CD14-positive monocyte (primary cell): ENCODE results near the gene RFTN2. TPM values are rescaled to one million over a fixed set of nuclear protein-coding genes. Genes with fewer than 3 reads are reported as not detected.

ENCODE experiments used
- DNase-seq, 3 donors: peaks; one replicate each; pipeline ENCODE4 v3.0.0-alpha.2; 2011 to 2022
- H2AFZ ChIP-seq: 2 replicates; pipeline ENCODE4 v1.6.0; 2012; ENCODE audit warnings: mild to moderate bottlenecking, low read depth, low read length, inconsistent platforms; ENCODE audit not compliant: insufficient read depth, poor library complexity, severe bottlenecking
- H3K27ac ChIP-seq, 2 donors: 1 replicate in 1 of 2; 2 replicates in 1 of 2; pipeline ENCODE4 v1.5.1; 2012 to 2013; ENCODE audit warnings: low read length in 2 of 2, control low read depth in 1 of 2, inconsistent platforms in 1 of 2, low read depth in 1 of 2, mild to moderate bottlenecking in 1 of 2
- H3K27me3 ChIP-seq, 2 donors: one replicate each; pipeline versions ENCODE4 v1.6.0 to v1.6.1; 2011 to 2013; ENCODE audit warnings: low read length in 2 of 2; ENCODE audit not compliant: control insufficient read depth in 2 of 2, insufficient read depth in 2 of 2
- H3K36me3 ChIP-seq, 2 donors: replicated peaks in 1 of 2; 1 replicate in 1 of 2; 2 replicates in 1 of 2; pipeline versions ENCODE4 v1.5.1 to v1.6.1; 2012 to 2013; ENCODE audit warnings: low read length in 2 of 2, control low read depth in 1 of 2, inconsistent platforms in 1 of 2, mild to moderate bottlenecking in 1 of 2; ENCODE audit not compliant: insufficient read depth in 2 of 2, control insufficient read depth in 1 of 2
- H3K4me1 ChIP-seq, 2 donors: 1 replicate in 1 of 2; 2 replicates in 1 of 2; pipeline versions ENCODE4 v1.5.1 to v1.6.1; 2012 to 2013; ENCODE audit warnings: low read length in 2 of 2, control low read depth in 1 of 2, inconsistent platforms in 1 of 2, mild to moderate bottlenecking in 1 of 2, moderate library complexity in 1 of 2; ENCODE audit not compliant: insufficient read depth in 2 of 2, control insufficient read depth in 1 of 2
- H3K4me2 ChIP-seq: replicated peaks from 2 replicates; pipeline ENCODE3; 2012; ENCODE audit warnings: low read length, moderate library complexity, mild to moderate bottlenecking; ENCODE audit not compliant: poor library complexity, severe bottlenecking; ENCODE audit errors: extremely low read depth
- H3K4me3 ChIP-seq, 3 experiments: fragments of 200-600 bp in 1 of 3; sonication (generic) in 1 of 3; replicated peaks in 1 of 3; 1 replicate in 2 of 3; 2 replicates in 1 of 3; pipeline ENCODE4 v1.5.1; 2011 to 2013; ENCODE audit warnings: low read length in 3 of 3, mild to moderate bottlenecking in 3 of 3, control low read depth in 2 of 3, low read depth in 2 of 3, inconsistent platforms in 1 of 3, moderate library complexity in 1 of 3
- H3K79me2 ChIP-seq: 2 replicates; pipeline ENCODE4 v1.6.0; 2012; ENCODE audit warnings: mild to moderate bottlenecking, control low read depth, inconsistent platforms, low read length, moderate library complexity; ENCODE audit not compliant: insufficient read depth
- H3K9ac ChIP-seq: 2 replicates; pipeline ENCODE4 v1.6.0; 2017; ENCODE audit warnings: low read length, mild to moderate bottlenecking; ENCODE audit not compliant: insufficient read depth, poor library complexity, severe bottlenecking
- H3K9me3 ChIP-seq, 2 donors: replicated peaks in 1 of 2; 1 replicate in 1 of 2; 2 replicates in 1 of 2; pipeline versions ENCODE4 v1.5.1 to v1.6.1; 2012 to 2013; ENCODE audit warnings: low read length in 2 of 2, control low read depth in 1 of 2; ENCODE audit not compliant: control insufficient read depth in 1 of 2, insufficient read depth in 1 of 2
- H4K20me1 ChIP-seq: 2 replicates; pipeline ENCODE4 v1.6.0; 2012; ENCODE audit warnings: mild to moderate bottlenecking, low read length, control low read depth, moderate library complexity; ENCODE audit not compliant: insufficient read depth
- H3K27ac Mint-ChIP-seq, 7 donors: one replicate each; pipeline ENCODE4 v1.8.0; 2020; ENCODE audit warnings: mild to moderate bottlenecking in 7 of 7, mixed read lengths in 7 of 7, moderate library complexity in 6 of 7, inconsistent platforms in 2 of 7
- H3K27me3 Mint-ChIP-seq, 3 donors: one replicate each; pipeline ENCODE4 v1.8.0; 2021 to 2022; ENCODE audit warnings: low read depth in 3 of 3, mild to moderate bottlenecking in 3 of 3, mixed read lengths in 3 of 3, moderate library complexity in 3 of 3, inconsistent platforms in 1 of 3
- H3K36me3 Mint-ChIP-seq, 2 donors: one replicate each; pipeline ENCODE4 v1.8.0; 2020; ENCODE audit warnings: mixed read lengths in 2 of 2, inconsistent platforms in 1 of 2, mild to moderate bottlenecking in 1 of 2
- H3K4me1 Mint-ChIP-seq: one replicate; pipeline ENCODE4 v1.8.0; 2020; ENCODE audit warnings: mild to moderate bottlenecking, mixed read lengths
- H3K4me3 Mint-ChIP-seq, 2 donors: one replicate each; pipeline ENCODE4 v1.8.0; 2020; ENCODE audit warnings: mild to moderate bottlenecking in 2 of 2, mixed read lengths in 2 of 2, moderate library complexity in 1 of 2
- H3K9me3 Mint-ChIP-seq, 7 donors: one replicate each; pipeline ENCODE4 v1.8.0; 2020 to 2022; ENCODE audit warnings: mixed read lengths in 7 of 7, mild to moderate bottlenecking in 6 of 7, moderate library complexity in 6 of 7, inconsistent platforms in 2 of 7
- WGBS: methylation state at CpG from one replicate; pipeline ENCODE4 v1.1.5; 2013; ENCODE audit warnings: missing lambda C conversion rate; ENCODE audit not compliant: insufficient coverage; 5-methylcytosine and 5-hydroxymethylcytosine counted together
- intact Hi-C, 2 donors: fragments of 100-400 bp; cut with micrococcal nuclease; formaldehyde crosslinking; loops; one replicate each; pipeline versions ENCODE4 v1.15.0 to v1.15.1; 2023
- polyA plus RNA-seq, 3 donors: library from polyadenylated mRNA; depleted of rRNA in 1 of 3; unstranded in 2 of 3; stranded (reverse) in 1 of 3; fragments of 300-500 nt in 2 of 3; fragments of >200 nt in 1 of 3; fragmentation: Illumina TruSeq in 2 of 3; gene quantifications; 1 replicate in 2 of 3; 2 replicates in 1 of 3; pipeline ENCODE4 v1.2.3, GENCODE V29; 2012 to 2021
- TF ChIP-seq, protein P1 (sequence below): fragments of 200-600 bp; IDR thresholded peaks from one replicate; pipeline ENCODE4 v1.8.0; 2022; ENCODE audit warnings: antibody characterized with exemption, mild to moderate bottlenecking

The RFTN2 gene
- polyA plus RNA-seq, 3 donors: 0.02 TPM; not detected in 2

DNA sequence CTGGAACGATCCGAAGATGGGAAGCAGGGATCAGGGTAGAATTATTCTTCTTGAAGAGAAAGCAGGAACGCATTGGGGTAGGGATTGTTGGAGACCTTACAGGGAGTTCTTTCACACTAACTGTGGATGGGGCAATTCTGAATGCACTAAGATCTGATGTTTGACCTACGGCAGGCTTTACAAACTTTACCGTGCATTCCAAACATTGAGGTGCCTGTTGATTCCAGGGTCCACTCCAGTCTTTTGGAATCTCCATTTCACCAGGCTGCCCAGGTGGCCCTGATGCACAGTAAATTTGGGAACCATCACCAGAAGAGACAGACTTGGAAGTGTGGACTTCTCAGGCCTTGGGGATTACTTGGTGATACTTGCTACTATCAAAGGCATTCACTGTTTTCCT, 76.9 kb downstream of the RFTN2 start:
- H3K36me3 ChIP-seq: no peaks in the 10 kb centered on the region
- Mint-ChIP-seq H3K36me3 (no peaks in the 10 kb centered on the region), H3K4me3 (no peak overlapping the region), H3K9me3 (peaks cover 0 to 2% (median 0%) of the 10 kb centered on the region in 7 donors), H3K4me1 (peaks cover 6% of the 10 kb centered on the region), H3K27me3 (peaks cover 0 to 6% (median 2%) of the 10 kb centered on the region in 3 donors), H3K27ac (no peak overlapping the region)
- H3K9ac ChIP-seq: no peak overlapping the region
- H4K20me1 ChIP-seq: no peaks in the 10 kb centered on the region
- H3K27me3 ChIP-seq: no peaks in the 10 kb centered on the region
- no peaks in the 10 kb centered on the region for H3K79me2 ChIP-seq
- intact Hi-C loops: no loop called here
- WGBS: 100% methylated on average over 5 of the region's 5 CpGs
- H2AFZ ChIP-seq: no peak overlapping the region
- no peak overlapping the region for H3K4me3 ChIP-seq
- TF ChIP-seq, protein P1, sequence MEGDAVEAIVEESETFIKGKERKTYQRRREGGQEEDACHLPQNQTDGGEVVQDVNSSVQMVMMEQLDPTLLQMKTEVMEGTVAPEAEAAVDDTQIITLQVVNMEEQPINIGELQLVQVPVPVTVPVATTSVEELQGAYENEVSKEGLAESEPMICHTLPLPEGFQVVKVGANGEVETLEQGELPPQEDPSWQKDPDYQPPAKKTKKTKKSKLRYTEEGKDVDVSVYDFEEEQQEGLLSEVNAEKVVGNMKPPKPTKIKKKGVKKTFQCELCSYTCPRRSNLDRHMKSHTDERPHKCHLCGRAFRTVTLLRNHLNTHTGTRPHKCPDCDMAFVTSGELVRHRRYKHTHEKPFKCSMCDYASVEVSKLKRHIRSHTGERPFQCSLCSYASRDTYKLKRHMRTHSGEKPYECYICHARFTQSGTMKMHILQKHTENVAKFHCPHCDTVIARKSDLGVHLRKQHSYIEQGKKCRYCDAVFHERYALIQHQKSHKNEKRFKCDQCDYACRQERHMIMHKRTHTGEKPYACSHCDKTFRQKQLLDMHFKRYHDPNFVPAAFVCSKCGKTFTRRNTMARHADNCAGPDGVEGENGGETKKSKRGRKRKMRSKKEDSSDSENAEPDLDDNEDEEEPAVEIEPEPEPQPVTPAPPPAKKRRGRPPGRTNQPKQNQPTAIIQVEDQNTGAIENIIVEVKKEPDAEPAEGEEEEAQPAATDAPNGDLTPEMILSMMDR: no peak
- DNase-seq: no peak
- no peak overlapping the region for H3K4me2 ChIP-seq
- no peaks in the 10 kb centered on the region for H3K9me3 ChIP-seq
- H3K27ac ChIP-seq: no peak overlapping the region
- H3K4me1 ChIP-seq: peaks cover 0 to 5% of the 10 kb centered on the region in 2 donors

DNA sequence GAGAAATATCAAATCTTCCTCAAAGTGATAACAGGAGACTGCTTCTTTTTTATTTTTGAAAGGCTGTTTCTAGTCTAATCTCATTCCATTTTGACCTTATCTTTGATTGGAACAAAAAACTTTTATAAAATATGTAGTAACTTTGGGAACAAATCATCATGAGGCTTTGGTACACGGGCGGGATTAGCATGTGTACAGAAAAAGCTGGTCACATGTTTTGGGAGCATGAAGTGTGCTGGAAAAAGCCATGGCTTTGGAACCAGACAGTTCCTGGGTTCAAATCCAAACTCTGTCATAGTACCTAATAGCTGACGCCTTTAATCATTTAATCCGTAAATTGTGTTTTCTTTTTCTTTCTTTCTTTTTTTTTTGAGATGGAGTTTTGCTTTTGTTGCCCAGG, 78.2 kb downstream of the RFTN2 start:
- Mint-ChIP-seq H3K27me3 (peaks cover 0 to 5% (median 2%) of the 10 kb centered on the region in 3 donors), H3K36me3 (no peaks in the 10 kb centered on the region), H3K27ac (peak overlapping the region in 1 of 7 donors; percentile 13), H3K4me3 (no peak overlapping the region), H3K4me1 (peaks cover 6% of the 10 kb centered on the region), H3K9me3 (peaks cover 0 to 2% (median 0%) of the 10 kb centered on the region in 7 donors)
- intact Hi-C loops: no loop called here
- H4K20me1 ChIP-seq: no peaks in the 10 kb centered on the region
- no peak overlapping the region for H3K27ac ChIP-seq
- peaks cover 0 to 5% of the 10 kb centered on the region in 2 donors for H3K4me1 ChIP-seq
- H3K9me3 ChIP-seq: no peaks in the 10 kb centered on the region
- H3K27me3 ChIP-seq: no peaks in the 10 kb centered on the region
- H3K36me3 ChIP-seq: no peaks in the 10 kb centered on the region
- no CpG with 5 or more reads among the region's 4 CpGs for WGBS
- H3K4me2 ChIP-seq: no peak overlapping the region
- no peaks in the 10 kb centered on the region for H3K79me2 ChIP-seq
- no peak overlapping the region for H3K9ac ChIP-seq
- H3K4me3 ChIP-seq: no peak overlapping the region
- DNase-seq: no peak
- TF ChIP-seq, protein P1: no peak
- no peak overlapping the region for H2AFZ ChIP-seq
